NCI-H146 treated with DMSO at 0.1 percent for 48 hours (cell line): ENCODE measurements around the gene CEP89.
"Not testable (repeated sequence)": the region's sequence is repeated elsewhere in the genome, so short reads cannot be mapped to it uniquely, and the experiment has no call there.

Source experiments
- DNase-seq: peaks from one replicate; lab custom pipeline; 2025; ENCODE audit not compliant: unreplicated experiment; lab: John Stamatoyannopoulos, UW

The CEP89 gene

DNA sequence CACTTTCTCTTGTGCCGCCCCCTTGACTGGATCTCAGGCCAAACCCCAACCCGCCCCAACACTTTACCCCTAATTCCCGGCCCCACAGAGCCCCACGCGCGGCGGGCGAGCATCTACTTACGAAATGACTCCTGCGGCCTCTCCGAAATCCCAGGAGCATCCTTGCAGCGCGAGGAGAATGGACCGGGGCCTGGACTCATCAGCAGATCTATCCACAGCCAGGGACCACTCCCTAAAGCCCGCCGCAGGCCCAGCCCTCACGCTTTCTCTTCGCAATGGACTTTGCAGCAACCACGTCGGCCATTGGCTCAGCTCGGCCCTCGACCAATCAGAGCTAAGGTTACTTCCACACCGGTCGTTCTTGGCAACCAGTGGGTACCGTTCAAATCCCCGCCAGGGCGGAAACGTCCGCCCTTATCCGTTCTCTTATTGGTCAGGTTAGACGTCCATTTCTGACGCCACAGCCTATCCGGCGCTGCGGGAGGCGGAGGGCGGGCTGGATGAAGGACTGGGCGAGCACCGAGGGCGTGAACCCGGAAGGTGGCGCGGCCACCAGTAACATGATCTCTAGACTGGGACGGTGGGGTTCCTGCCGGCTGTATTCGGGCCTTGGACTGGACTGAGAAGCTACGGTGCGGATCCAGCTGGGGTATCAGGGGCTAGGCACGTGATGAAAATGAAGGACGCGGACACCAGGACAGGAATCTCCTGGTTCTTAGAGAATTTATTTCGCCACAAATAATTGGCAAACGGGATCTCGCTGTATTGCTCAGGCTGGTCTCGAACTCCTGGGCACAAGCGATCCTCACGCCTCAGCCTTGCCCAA, at the start of gene CEP89, which contains the start of gene FAAP24:
Gene CEP89 (minus strand): TSS at position 244 of the 826 bp plus-strand sequence. CDS start 84 bp downstream, at position 160.
Gene FAAP24 (plus strand): TSS at position 528 of the 826 bp plus-strand sequence. CDS start 955 bp downstream, outside the sequence.
- DNase-seq, result peak; percentile 100

DNA sequence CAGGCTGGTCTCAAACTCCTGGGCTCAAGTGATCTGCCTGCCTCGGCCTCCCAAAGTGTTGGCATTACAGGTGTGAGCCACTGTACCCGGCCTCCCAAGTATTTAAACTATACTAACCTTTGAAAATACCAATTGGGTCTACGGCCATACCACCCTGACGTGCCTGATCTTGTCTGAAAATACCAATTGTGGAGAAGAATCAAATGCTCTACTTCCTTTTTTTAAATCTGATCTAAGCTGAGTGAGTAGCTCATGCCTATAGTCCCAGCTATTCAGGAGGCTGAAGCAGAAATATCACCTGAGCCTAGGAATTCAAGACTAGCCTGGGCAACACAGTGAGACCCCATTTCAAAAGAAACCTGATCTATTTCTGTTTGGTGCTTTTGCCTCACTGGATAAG, 39.1 kb upstream of the CEP89 start:
- not testable (repeated sequence) for DNase-seq

DNA sequence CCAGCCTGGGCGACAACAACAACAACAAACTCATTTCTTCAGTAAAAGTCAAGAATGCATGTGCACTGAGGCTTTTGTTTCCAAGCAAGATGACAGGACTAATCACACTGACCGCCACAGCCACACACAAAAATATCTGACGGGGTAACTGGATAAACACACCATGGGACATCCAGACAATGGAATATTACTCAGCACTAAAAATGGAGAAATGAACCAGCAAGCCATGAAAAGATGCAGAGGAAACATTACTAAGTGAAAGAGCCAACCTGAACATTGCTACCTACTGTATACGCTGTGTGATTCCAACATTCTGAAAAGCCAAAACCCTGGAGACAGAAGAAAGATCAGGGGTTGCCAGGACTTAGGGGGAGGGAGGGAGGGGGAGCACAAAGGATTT, 37.0 kb upstream of the CEP89 start:
- DNase-seq, result no peak

DNA sequence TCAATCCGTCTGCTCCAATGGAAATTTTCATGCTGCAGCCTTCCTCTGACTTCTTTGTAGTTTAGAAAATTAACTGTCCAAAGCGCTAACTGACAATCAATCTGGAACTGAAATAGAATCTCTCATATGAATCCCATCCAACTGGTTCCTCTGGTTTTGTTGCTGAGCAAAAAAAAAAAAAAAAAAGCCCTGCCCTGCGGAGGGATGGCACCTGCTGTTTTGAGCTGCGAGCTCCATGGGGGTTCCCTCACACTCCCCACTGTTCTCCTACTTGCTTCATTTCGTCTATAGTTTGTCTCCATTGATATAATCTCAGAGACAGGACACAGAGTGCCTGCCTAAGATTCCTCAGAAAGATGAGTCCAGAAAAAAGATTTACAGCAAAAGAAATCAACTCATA, 33.7 kb upstream of the CEP89 start:
- peak; percentile 66 for DNase-seq

DNA sequence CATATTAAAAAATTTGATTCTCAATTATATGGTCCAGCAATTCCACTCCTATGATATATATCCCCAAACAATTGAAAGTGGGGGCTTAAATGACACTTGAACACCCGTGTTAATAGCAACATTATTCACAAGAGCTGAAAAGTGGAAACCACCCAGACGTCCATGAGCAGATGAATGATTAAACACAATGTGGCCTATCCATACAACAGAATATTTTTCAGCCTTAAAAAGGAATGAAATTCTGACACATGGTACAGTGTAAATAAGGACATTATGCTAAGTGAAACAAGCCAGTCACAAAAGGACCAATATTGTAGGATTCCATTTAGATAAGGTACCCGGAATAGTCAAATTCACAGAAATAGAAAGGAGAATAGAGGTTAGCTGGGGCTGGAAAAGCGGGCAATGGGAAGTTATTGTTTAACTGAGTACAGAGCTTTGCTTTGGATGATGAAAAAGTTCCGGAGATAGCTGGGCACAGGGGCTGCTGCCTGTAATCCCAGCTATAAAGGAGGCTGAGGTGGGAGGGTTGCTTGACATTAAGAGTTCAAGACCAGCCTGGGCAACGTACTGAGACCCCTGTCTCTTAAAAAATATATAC, 31.8 kb upstream of the CEP89 start:
- DNase-seq, result not testable (repeated sequence)

DNA sequence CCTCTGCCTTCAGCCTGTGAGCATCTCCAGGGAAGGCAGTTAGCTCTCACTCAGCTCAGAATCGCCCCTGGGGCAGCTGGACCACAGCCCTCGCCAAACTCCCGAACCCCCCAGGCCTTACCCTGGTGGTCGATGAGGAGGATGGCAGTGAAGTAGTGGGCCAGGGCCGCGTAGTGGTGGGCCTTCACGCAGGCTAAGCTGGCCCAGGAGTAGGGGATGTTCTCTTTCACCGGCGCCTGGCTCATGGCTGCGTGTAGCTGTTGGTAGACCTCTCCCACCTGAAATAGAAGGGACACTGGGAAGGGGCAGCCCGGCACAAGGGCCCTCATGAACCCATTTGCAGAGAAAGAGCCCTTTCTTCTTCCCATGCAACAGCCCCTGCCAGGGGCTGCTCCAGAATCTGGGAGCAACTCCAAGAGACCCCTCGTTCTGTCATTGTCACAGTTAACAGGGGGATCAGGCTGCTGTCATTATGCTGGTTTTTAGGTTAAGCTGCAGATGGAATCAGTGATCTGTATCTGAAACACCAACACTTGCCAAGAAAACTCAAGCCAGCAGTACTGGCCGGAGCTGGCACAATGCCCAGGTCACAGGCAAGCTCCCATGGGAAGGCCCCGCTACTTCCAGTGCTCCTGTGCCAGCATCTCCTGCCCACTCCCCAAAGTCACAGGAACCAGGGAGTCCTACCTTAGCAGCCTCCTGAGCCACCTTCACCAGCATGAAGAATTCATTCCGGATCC, 30.5 kb upstream of the CEP89 start:
- not testable (repeated sequence) for DNase-seq

DNA sequence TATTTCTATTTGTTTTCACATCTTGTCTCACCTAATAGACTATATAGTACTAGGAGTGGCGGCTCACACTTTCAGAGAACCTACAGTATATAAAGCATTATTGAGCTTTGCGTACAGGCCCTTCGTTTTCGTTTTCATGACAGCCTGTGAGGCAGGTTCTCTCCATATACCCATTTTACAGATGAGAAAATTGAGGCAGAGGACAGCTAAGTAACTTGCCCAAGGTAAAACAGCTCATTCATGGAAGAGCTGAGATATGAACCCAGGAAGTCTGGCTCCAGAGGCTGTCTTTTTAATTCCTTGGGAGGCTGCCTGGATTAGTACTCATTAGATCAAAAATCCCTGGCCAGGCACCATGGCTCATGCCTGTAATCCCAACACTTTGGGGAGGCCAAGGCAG, 29.2 kb upstream of the CEP89 start:
- no peak for DNase-seq

DNA sequence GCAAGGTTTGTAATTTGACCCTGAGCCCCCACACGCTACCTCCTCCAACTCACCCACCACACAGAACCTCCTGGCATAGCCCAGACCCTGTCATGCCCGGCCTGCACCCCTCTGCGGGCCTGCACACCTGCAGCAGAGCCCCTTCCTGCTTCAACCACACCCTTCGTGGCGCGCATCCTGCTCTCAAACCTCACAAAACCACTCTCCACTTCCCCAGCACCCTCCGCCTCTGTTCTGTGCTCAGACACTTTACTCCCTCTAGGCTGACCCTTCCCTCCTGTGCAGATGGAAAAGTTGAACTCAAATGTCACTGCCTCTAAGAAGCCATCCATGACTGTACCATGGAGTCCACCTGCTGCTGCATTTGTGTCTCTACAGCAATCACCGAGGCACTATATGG, 28.8 kb upstream of the CEP89 start:
- no peak for DNase-seq

DNA sequence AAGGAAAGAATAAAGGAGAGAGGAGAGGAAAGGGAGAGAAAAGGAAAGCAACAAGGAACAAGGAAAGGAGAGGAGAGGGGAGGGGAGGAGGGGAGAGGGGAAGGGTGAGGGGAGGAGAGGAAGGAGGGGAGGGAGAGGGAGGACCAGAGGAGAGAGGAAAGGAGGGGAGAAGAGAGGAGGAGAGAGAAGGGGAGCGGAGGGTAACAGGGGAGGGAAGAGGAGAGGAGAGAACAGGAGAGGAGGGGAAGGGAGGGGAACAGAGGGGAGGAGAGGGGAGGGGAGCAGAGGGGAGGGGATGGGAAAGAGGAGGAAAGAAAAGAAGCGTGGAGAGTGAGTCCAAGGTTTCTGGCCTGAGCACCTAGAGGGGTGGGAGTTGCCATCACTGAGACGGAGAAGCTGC, 27.0 kb upstream of the CEP89 start:
- DNase-seq, result no peak

DNA sequence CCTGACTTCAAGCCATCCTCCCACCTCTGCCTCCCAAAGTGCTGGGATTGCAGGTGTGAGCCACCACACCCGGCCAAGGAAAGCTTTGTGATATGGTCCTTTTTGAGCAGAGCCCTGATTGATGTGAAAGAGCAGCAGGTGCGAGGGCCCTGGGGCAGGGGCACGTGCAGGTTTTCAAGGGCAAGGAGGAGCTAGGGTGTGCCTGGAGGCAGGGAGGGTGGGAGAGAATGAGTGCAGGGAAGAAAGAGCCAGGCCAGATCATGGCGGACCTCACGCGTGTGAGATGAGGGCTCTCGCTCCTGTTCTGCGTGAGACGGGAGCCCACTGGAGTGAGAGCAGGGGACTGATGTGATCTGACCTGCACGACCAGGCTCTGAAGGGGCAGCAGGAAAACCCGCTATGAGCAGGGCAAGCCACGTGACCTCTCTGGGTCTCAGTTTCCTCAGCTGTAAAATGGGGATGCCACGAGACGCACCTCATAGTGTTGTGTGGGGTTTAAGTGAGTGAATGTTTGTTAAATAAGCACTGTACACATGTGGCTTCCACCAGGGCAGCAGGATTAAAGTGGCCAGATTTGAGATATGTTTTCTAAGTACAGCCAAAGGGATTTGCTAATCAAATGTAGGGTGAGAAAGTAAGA, 26.1 kb upstream of the CEP89 start:
- DNase-seq, result no peak

DNA sequence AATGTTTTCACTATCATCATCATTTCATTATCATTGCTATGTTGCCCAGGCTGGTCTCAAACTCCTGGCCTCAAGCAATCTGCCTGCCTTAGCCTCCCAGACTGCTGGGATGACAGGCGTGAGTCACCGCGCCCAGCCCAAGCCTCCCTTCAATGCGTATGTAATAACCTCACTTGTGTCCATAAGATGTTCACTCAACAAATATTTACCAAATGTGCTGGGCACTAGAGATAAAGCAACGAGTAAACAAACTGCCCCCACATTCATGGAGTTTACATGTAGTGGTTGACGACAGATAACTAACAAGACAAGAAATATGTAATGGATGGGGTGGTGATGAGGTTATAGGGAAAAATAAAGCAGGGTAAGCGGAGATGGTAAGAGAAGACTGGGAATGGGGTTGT, 25.3 kb upstream of the CEP89 start:
- not testable (repeated sequence) for DNase-seq

DNA sequence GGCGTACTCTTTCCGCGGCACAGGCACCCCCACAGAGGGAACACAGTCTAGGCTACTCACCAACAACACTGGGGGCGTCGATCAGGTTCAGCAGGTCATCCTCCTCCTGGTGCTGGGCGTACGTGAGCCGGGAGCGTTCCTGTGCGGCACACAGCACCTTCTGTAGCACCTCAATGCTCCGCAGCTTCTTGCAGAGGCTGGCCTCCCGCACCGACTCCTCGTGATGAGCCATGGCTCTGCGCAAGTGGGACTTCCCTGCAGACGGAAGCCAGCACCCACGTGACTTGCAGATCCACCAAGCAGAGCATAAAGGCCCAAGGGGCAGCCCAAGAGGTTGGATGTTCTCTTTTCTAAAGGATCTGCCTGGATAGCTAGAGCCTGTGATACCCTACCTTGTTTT, 24.2 kb upstream of the CEP89 start:
- DNase-seq, result not testable (repeated sequence)

DNA sequence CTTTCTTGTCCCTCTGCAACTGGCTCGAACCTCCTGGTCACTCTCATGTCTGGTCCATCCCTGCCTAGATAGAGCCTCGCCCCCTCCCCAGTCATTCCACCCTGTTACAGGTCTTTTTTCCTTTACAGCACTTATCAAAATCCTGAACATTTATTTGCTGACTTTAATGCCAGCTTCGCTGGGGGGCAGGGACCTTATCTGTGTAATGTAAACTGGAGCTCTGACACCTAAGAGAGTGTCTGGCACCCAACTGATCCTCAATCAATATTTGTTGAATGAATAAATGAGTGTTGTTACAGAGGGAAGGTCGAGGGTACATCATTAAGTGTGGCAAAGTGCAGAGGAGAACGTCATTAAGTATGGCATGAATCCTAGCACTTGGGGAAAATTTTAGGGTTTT, 17.0 kb upstream of the CEP89 start:
- DNase-seq, result no peak

DNA sequence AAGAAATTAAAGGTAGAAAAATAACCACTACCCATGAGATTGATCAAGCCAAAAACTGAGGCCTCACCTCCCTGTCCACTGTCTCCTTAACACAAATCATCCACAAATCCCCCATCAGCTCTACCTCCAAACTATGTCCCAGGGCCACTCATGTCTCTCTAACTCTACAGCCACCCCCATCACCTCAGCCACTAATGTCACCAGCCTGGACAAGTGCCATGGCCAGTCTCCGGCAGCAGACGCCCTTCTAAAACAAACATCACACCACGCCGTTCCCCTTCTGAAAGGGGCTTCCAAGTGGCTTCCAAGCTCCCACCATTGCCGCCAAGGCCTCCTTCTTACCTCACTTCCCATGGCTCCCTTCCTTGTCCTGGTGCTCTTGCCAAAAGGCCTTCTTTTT, 16.5 kb upstream of the CEP89 start:
- DNase-seq, result not testable (repeated sequence)

DNA sequence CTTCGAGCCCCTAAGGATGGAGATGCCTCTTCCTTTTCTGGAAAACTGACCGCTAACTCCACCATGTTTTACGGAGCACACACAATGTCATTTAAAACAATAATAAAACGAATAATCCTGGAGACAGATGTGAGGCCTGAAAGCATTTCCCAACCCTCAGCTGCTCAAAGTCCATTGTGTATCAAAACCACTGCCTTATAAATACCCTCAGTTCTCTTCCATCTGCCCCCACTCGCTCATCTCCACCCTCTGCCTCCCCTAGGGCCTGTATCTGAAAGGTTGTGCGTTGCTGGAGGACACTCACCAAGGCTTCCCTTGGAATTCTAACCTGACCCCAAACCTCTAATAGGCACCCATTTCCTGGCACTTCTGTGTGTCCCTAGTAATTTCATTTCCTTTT, 10.7 kb upstream of the CEP89 start:
- not testable (repeated sequence) for DNase-seq

DNA sequence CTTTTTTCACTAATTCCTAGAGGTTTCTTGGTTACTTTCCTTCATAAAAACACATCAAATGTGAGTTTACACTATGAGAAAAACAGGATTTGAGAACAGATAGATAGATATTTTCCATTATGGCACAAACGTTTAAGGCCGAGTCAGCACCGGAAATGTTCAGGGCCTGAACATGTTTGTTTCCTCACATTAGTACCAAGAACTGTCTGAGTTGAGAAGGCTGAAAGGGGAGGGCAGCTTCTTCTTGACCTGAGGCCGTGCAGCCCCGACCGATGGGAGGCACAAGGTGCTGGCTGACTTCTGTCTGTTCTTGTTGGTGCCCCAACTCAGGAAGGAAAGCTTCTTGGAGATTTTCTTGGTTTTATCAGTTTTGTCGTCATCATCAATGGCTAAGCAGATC, 8.0 kb upstream of the CEP89 start:
- DNase-seq, result not testable (repeated sequence)

DNA sequence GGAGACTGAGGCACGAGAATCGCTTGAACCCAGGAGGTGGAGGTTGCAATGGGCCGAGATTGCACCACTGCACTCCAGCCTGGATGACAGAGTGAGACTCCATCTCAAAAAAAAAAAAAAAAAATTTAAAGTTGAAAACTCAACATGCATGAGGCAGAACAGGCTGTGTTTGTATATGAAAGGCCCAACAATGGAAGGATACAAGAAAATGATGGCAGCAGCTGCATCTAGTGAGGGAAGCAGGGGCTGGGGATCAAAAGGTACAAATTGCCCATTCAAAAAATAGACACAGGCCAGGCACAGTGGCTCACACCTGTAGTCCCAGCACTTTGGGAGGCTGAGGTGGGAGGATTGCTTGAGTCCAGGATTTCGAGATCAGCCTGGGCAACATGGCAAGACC, 6.1 kb upstream of the CEP89 start:
- not testable (repeated sequence) for DNase-seq

DNA sequence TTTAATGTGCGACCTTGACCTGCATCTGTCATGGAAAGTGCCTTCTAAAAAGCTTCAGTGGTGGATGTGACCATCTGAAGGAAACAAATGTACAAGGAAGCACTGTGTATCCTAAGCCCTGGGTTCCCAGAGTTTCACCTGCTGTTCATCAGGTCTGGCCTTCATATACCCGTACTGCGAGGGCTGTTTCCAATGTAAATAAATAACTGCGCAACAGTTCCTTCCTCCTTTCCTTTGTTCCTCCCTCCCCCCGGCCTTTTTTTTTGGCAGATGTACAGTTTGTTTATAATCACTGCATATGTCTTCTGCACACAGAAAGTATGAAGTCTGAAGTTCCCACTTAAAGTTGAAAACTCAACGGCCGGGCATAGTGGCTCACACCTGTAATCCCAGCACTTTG, 5.5 kb upstream of the CEP89 start:
- no peak for DNase-seq

DNA sequence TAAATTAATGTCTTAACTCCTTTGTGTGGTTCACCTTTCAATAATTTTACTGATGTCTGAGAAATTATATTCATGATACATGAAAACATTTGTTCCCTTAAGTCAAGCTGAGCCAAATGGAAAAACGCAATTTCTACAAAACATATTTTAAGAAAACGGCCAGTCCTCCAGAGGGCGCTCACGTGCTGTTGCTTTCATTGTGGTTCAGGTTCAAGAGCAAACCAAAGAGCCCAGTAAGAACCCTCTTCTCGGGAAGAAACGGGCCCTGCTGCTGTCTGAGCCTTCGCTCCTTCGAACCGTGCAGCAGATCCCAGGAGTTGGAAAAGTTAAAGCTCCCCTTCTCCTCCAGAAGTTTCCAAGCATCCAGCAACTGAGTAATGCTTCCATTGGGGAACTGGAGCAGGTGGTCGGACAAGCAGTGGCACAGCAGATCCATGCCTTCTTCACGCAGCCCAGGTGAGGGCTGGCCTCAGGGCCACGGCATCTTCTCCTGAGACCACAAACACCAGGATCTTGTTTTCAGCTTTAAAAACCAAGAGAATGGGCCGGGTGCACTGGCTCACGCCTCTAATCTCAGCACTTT, 4.6 kb upstream of the CEP89 start:
- DNase-seq, result peak; percentile 63

DNA sequence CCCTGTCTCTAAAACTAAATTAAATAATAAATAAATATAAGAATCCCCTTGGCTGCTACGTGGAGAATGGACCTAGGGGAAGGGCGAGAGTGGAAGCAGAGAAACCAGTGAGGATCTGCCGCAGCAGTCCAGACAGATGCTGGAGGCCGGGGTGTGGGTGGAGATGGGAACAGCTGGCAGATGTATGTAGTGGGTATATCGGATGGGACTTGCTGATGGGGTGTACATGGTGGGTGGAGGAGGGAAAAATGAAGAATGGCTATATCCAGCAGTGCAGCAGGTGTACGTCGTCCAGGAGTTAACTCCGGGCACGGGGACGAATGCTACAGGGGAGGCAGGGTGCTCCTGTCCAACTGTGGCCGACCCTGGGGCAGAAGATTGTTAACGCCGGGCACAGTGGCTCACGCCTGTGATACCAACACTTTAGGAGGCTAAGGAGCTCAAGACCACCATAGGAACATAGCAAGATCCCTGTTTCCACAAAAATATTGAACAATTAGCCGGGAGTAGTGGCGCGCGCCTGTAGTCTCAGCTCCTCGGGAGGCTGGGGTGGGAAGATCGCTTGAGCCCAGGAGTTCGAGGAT, 654 bp downstream of the CEP89 start:
- DNase-seq, result no peak

DNA sequence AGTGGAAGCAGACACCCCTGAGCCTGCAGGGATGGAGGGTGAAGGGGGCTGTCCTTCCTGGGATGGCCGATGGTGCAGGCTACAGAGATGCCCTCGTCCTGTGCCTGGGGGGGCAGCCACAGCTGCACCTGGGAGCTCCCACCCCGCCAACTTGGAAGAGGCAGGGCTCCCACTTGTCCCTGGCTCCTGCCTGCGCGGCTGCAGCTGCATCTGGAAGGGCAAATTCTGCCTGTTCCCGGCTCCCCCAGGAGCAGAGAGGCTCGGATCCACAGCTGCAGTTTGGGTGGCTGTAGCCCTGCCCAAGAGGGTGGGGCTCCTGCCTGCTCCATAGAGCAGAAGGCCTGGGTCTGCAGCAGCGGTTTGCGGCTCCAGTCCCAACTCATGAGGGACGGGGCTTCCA, 2.2 kb downstream of the CEP89 start:
- DNase-seq, result no peak
